Activated naive CD8-positive, alpha-beta T cell treated with anti-CD3 and anti-CD28 coated beads, Interleukin-2, amount 50 U/mL, for 24 hours (primary cell): ENCODE data around the gene SLC22A23.

ENCODE experiments used
- ATAC-seq: fragments of 150-1000 bp; cut with Tn5 transposase; one replicate; pipeline ENCODE4 v1.10.0; 2021
- DNase-seq: peaks from one replicate; pipeline ENCODE4 v3.0.0; 2021
- H3K27ac Mint-ChIP-seq: one replicate; pipeline ENCODE4 v1.8.0; 2021; ENCODE audit warnings: mild to moderate bottlenecking, mixed read lengths
- H3K27me3 Mint-ChIP-seq: one replicate; pipeline ENCODE4 v1.8.0; 2021; ENCODE audit warnings: mixed read lengths
- H3K36me3 Mint-ChIP-seq: one replicate; pipeline ENCODE4 v1.8.0; 2021; ENCODE audit warnings: low read depth, mixed read lengths
- H3K4me1 Mint-ChIP-seq: one replicate; pipeline ENCODE4 v1.8.0; 2021; ENCODE audit warnings: mixed read lengths
- H3K4me3 Mint-ChIP-seq: one replicate; pipeline ENCODE4 v1.8.0; 2021; ENCODE audit warnings: mild to moderate bottlenecking, moderate library complexity, mixed read lengths
- H3K9me3 Mint-ChIP-seq: one replicate; pipeline ENCODE4 v1.8.0; 2021; ENCODE audit warnings: mixed read lengths

Gene SLC22A23

GRCh38 chr6:3411967-3412778 lies 44.7 kb downstream of the SLC22A23 start:
- Mint-ChIP-seq H3K4me1 (peaks cover 13% of the 10 kb centered on the region), H3K27me3 (no peaks in the 10 kb centered on the region), H3K27ac (no peak overlapping the region), H3K36me3 (no peaks in the 10 kb centered on the region), H3K4me3 (no peak overlapping the region), H3K9me3 (no peaks in the 10 kb centered on the region)
- ATAC-seq (no peak), DNase-seq (no peak)

DNA sequence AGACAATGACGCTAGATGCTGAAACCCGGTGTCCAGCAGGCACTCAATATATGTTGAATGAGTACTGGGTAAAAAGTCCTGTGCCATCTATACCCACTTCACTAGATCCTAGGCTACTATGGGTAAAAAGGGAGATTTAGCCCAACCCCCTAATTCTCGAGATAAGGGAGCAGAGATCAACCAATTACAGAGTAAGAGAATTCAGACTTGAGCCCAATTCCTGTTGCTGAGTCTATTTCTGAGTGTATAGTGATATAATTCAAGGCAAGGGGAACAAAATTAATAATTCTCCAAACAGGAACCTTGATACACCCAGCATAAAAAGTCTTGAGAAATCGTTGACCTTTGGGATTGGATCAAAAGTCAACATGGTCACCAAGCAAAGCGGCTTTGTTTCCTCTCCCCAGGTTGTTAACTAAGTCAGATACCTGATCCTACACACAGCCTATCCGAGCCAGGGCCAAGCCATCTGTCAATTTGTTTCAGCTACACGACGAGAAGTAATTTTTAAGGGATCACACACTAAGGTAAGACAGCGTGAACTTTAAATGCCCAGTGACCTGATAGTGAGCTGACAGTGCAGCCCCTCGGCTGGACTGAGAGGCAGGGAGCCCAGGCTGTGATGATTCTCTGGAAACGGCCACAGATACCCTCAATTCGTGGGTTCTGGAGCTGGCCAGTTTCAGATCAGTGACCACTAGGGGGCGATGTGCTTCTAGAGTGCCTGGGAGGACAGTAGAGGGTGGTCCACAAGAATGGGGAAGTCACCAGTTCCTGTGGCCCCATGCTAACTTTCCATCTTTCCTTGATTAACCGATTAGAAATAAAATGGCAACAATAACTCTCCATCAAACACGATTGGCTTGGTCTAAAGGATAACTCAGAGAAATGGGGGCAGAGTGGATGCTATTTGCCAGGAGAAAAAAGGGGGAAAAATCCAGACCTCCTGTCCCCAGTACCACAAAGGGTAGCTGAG lies 46.2 kb downstream of the SLC22A23 start:
- Mint-ChIP-seq H3K4me3 (no peak overlapping the region), H3K9me3 (no peaks in the 10 kb centered on the region), H3K27ac (no peak overlapping the region), H3K27me3 (no peaks in the 10 kb centered on the region), H3K4me1 (peaks cover 13% of the 10 kb centered on the region), H3K36me3 (no peaks in the 10 kb centered on the region)
- peak; percentile 75 for DNase-seq
- peak; percentile 59 for ATAC-seq

DNA sequence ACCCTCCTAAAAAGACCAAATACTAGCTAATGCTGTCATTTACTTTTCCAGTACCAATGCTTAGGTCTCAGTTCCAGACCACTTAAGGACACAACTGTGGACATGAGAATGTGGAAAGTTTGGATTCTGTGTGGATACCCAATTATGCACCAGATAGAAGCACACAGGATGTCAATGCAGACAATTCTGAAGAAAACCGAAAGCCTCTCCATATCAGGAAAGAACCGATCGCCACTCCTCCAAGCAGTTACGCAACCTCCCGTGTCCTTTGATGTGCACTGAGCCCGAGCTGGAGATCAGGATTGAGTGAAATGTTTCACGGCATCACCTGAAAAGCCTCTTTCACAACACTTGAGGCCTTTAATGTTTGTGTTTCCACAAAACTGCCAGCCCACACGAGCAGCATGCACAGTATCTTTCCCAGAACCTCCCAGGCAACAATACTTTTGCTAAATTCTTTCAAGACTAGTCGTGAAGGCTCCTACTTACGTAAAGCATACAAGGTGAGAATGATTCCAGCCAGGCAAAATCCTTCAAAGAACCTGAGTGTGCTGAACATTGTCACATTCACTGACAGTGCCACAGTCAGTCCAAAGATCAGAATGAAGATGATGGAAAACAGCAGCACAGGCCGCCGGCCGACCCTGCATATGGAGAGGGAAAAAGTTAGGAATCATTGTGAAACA lies 47.0 kb downstream of the SLC22A23 start:
- DNase-seq (no peak), ATAC-seq (no peak)
- Mint-ChIP-seq H3K27ac (no peak overlapping the region), H3K9me3 (no peaks in the 10 kb centered on the region), H3K4me3 (no peak overlapping the region), H3K27me3 (no peaks in the 10 kb centered on the region), H3K36me3 (no peaks in the 10 kb centered on the region), H3K4me1 (peaks cover 11% of the 10 kb centered on the region)

- Mint-ChIP-seq H3K4me1 (peaks cover 5% of the 10 kb centered on the region), H3K4me3 (no peak overlapping the region), H3K9me3 (no peaks in the 10 kb centered on the region), H3K27me3 (no peaks in the 10 kb centered on the region), H3K36me3 (no peaks in the 10 kb centered on the region), H3K27ac (no peak overlapping the region)
- ATAC-seq (no peak), DNase-seq (no peak)
Measured at GRCh38 chr6:3408665-3409064, 48.2 kb downstream of the SLC22A23 start.

GRCh38 chr6:3407840-3408239 lies 49.0 kb downstream of the SLC22A23 start:
- H3K4me3 Mint-ChIP-seq, result no peak overlapping the region

GRCh38 chr6:3406891-3407809 lies 49.7 kb downstream of the SLC22A23 start:
- H3K9me3 Mint-ChIP-seq, result no peaks in the 10 kb centered on the region
- DNase-seq (no peak), ATAC-seq (no peak)

More at GRCh38 chr6:3407840-3408239, 49.0 kb downstream of the SLC22A23 start:
- ATAC-seq (no peak), DNase-seq (no peak)
- Mint-ChIP-seq H3K36me3 (no peaks in the 10 kb centered on the region), H3K4me1 (peaks cover 5% of the 10 kb centered on the region), H3K27me3 (no peaks in the 10 kb centered on the region), H3K9me3 (no peaks in the 10 kb centered on the region), H3K27ac (no peak overlapping the region)

GRCh38 chr6:3406362-3406821 lies 50.5 kb downstream of the SLC22A23 start:
- H3K4me1 Mint-ChIP-seq, result peaks cover 5% of the 10 kb centered on the region
- DNase-seq (no peak), ATAC-seq (no peak)
- no peaks in the 10 kb centered on the region for H3K9me3 Mint-ChIP-seq
- H3K4me3 Mint-ChIP-seq, result no peak overlapping the region
- no peaks in the 10 kb centered on the region for H3K36me3 Mint-ChIP-seq
- no peak overlapping the region for H3K27ac Mint-ChIP-seq
- H3K27me3 Mint-ChIP-seq, result no peaks in the 10 kb centered on the region

More at GRCh38 chr6:3406891-3407809, 49.7 kb downstream of the SLC22A23 start:
- no peaks in the 10 kb centered on the region for H3K36me3 Mint-ChIP-seq
- no peaks in the 10 kb centered on the region for H3K27me3 Mint-ChIP-seq
- H3K4me3 Mint-ChIP-seq, result no peak overlapping the region
- H3K27ac Mint-ChIP-seq, result no peak overlapping the region
- peaks cover 5% of the 10 kb centered on the region for H3K4me1 Mint-ChIP-seq

DNA sequence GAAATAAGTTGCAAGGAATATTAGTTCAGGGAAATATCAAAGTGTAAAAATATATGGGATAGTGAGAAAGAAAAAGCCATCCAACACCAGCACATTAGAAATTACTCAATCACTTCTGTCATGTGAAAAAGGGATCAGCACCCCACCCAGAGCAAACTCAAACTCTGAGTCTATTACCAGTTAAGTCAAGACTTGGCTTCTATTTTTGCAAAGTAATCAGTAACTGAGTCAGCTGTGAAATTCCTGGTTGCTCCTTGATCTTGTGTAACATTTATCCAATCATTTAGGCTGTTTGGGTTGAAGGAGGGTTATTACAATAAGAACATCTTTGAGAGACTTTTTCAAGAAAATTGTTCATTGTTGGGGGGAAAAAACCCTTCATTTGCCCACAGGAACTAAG lies 51.2 kb downstream of the SLC22A23 start:
- ATAC-seq, result no peak
- no peak overlapping the region for H3K27ac Mint-ChIP-seq
- no peak overlapping the region for H3K4me3 Mint-ChIP-seq
- H3K36me3 Mint-ChIP-seq, result no peaks in the 10 kb centered on the region
- H3K4me1 Mint-ChIP-seq, result peaks cover 2% of the 10 kb centered on the region
- no peaks in the 10 kb centered on the region for H3K27me3 Mint-ChIP-seq
- no peak for DNase-seq
- no peaks in the 10 kb centered on the region for H3K9me3 Mint-ChIP-seq

DNA sequence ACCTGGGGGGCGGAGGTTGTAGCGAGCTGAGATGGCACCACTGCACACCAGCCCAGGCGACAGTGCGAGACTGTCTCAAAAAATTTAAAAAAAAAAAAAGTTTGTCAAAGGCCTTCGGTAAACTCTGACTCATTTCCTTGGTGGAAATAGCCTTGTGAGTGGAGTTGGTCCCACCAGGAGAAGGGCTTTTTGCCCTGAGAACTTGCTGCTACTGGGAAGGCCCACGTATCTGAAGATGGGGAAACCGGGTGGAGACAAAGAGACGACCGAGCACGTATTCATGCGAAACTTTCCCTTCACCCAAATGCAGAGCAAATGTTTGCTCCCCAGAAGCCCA lies 51.7 kb downstream of the SLC22A23 start:
- Mint-ChIP-seq H3K27me3 (no peaks in the 10 kb centered on the region), H3K4me1 (no peaks in the 10 kb centered on the region), H3K27ac (no peak overlapping the region), H3K36me3 (no peaks in the 10 kb centered on the region), H3K9me3 (no peaks in the 10 kb centered on the region), H3K4me3 (no peak overlapping the region)
- ATAC-seq (no peak), DNase-seq (no peak)

GRCh38 chr6:3403238-3404173 lies 53.3 kb downstream of the SLC22A23 start:
- H3K4me3 Mint-ChIP-seq, result no peak overlapping the region
- no peaks in the 10 kb centered on the region for H3K36me3 Mint-ChIP-seq
- no peaks in the 10 kb centered on the region for H3K9me3 Mint-ChIP-seq
- DNase-seq (no peak), ATAC-seq (no peak)
- H3K27ac Mint-ChIP-seq, result no peak overlapping the region
- no peaks in the 10 kb centered on the region for H3K4me1 Mint-ChIP-seq
- no peaks in the 10 kb centered on the region for H3K27me3 Mint-ChIP-seq

DNA sequence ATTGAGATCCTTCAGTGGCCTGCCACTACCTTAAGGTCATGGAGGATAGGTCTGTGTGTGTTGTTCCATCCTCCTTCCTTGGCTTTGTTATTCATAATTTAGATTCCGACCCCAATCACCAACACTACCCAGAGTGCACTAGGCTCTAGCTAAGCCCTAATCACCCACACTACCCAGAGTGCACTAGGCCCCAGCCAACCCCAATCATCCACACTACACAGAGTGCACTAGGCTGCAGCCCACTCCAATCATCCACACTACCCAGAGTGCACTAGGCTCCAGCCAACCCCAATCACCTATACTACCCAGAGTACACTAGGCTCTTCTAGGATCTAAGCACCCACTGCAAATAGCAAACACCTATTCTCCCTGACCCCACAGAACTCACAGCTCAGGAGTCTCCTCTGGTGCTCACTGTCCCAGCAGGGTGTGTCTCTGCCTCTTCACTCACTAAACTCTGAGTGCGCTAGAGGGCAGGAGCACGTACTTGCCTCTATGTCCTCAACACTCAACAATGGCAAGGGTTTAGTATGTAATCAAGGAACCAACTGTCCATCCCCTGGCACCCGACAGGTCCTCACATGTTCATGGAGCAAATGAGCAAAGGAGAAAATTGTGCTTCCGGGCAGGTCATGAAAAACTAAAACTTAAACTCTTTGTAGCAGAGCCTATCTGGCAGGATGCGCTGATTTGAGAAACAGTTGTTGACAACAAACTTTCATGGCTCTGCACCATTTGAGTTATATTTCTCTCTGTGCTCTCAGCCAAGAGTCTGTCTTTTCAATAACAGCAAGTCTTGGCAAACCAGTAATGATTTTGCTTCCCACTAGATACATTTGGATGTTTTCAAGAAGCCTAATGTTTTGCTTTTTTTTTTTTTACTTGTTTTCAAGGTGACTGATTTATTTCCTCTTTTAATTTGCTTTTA lies 54.3 kb downstream of the SLC22A23 start:
- peak; percentile 20 for ATAC-seq
- Mint-ChIP-seq H3K4me1 (no peaks in the 10 kb centered on the region), H3K9me3 (no peaks in the 10 kb centered on the region), H3K27ac (no peak overlapping the region), H3K36me3 (no peaks in the 10 kb centered on the region), H3K4me3 (no peak overlapping the region), H3K27me3 (no peaks in the 10 kb centered on the region)
- no peak for DNase-seq

GRCh38 chr6:3400162-3400561 lies 56.7 kb downstream of the SLC22A23 start:
- no peaks in the 10 kb centered on the region for H3K4me1 Mint-ChIP-seq
- no peaks in the 10 kb centered on the region for H3K36me3 Mint-ChIP-seq
- DNase-seq (no peak), ATAC-seq (no peak)
- H3K27me3 Mint-ChIP-seq, result no peaks in the 10 kb centered on the region
- H3K9me3 Mint-ChIP-seq, result no peaks in the 10 kb centered on the region
- H3K4me3 Mint-ChIP-seq, result no peak overlapping the region
- no peak overlapping the region for H3K27ac Mint-ChIP-seq
